GM21786 (cell line): ENCODE results near the gene BNIPL.

Experiments used
- ATAC-seq: cut with Tn5 transposase; IDR thresholded peaks from one replicate; pipeline ENCODE4 v1.9.1; 2021; ENCODE audit not compliant: unreplicated experiment

Gene BNIPL

DNA sequence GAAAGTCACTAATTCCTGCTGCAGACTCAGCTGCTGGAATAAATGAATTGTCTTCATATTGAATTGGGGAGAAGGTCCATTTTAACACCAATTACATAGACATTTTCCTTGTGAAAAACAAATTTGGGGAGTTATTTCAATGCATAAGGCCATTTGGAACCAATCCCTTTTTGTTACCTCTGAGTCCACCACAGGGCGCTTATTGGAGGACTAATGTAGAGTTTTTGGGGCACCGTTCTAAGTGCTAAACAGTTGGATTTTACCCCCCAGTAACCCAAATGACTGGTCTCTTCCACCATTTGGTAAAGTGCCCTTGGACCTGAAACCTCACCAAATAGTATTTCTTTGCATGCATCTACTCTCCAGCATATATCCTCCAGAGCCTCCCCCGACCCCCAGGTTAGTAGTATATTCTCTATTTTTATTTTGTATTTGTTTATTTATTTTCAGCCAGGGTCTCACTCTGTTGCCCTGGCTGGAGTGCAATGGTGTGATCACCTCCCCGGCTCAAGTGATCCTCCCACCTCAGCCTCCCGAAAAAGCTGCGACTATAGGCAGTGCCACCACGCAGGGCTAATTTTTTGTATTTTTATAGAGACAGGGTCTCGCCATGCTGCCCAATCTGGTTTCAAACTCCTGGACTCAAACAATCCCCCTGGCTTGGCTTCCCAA lies 26.6 kb upstream of the BNIPL start:
- ATAC-seq: no peak

DNA sequence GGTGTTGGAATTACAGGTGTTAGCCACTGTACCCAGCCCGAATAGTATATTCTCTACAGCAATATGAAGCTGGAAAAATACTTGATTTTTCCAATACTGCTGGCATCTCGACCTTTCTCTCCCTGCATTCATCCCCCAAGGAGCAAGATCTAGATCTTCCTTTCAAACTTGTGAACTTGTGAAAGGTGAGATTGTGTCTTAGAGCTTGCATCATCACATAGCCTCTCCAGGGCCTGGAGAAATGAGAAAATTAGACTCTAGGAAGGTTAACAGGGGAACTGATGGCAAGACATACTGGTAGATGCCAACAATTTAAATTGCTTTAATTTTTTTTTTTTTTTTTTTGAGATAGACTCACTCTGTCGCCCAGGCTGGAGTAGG lies 26.1 kb upstream of the BNIPL start:
- ATAC-seq: no peak

DNA sequence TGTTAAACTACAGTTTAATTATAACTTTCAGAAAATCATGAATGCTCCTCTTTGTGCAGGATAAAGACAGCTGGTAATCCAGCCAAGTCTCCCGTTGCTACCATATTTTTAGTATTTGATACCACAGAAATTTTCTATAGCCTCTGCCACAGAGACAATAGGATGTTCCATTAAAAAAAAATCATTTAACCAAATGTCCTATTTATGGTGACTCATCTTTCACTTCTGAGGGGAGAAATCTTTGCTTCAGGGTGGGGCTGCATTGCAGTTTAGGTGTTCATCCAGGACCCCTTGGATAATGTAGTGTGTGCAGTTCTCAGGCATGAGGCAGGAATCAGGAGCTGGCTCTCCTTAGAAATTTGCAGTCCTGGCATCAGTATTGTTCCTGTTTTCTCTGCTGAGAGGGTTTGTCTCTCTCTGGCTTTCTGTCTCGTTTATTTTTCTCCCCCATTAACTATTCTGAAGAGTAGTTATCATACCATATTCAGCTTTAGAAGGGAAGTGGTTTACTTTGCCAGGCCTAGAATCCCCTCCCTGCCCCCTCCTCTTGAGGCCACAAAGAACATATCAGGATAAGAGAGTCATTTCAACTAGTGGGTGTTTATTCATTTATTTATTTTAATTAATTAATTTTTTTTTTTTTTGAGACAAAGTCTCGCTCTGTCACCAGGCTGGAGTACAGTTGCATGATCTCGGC lies 25.1 kb upstream of the BNIPL start:
- no peak for ATAC-seq

DNA sequence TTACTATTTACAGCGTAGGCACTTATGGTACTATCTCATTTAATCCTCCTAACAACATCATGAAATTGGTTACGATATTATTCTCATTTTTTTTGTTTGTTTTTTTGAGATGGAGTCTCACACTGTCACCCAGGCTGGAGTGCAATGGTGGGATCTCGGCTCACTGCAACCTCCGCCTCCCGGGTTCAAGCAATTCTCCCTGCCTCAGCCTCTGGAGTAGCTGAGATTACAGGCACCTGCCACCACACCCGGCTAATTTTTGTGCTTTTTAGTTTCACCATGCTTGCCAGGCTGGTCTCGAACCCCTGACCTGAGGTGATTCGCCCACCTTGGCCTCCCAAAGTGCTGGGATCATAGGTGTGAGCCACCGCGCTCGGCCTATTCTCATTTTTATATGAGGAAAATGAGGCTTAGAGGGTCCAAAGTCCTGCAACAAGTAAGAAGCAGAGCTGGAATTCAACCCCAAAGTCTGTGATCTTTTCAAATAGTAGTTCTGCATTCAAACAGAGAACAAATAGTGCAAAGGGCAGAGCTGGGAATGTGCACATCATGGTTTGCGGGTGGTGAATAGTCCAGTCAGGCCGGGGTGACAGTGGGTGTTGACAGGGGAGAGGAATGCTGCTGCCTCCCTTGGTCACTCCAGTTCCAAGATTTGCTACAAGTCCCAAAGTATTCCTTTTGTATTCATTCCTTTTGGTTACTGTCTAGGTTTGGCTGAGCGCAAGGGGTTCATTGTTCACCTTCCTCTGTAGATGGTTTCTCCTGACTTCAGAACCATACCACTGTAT lies 23.5 kb upstream of the BNIPL start:
- ATAC-seq: no peak

DNA sequence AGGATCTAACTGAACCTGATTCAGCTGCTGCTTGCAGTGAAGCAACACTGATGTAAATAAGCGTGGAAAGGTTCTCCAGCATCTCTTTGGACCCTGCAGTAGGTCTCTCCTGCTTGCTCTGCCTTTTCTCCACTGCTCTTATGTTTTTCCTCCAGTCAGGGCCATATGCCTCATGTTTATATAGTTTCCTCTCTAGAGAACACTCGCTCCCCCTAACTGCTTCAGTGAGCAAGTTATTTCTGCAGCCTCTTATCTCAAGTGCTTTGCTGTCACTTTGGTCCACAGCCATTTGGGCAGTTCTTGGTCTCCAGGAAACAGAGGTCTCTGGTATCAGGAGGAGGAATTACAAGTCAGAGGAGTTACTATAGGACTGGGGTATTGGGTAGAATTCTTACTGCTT lies 22.9 kb upstream of the BNIPL start:
- no peak for ATAC-seq

DNA sequence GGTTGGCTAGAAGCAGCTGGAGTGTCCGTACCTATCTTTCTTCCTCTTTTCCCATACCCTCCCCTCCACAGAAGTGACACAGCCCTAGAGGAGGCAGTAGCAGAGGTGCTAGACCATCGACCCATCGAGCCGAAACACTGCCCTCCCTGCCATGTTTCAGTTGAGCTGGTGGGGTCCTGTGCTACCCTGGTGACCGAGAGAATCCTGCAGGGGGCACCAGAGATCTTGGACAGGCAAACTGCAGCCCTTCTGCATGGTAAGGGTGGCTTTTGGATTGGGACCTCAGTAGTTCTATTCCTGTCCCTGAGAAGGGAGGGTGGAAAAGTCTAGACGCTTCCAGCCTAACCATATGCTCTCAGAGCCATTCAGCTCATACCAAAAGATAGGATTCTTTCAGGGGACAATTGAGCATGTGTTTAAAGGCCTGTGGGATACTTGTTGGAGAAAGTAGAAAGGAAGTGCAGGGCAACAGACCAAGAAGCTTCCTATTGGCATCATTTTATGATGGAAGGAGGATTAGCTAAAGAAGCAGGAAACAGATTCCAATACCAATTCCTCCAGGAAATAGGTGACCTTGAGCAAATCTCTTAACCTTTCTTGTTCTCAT lies 11.7 kb upstream of the BNIPL start:
- no peak for ATAC-seq

DNA sequence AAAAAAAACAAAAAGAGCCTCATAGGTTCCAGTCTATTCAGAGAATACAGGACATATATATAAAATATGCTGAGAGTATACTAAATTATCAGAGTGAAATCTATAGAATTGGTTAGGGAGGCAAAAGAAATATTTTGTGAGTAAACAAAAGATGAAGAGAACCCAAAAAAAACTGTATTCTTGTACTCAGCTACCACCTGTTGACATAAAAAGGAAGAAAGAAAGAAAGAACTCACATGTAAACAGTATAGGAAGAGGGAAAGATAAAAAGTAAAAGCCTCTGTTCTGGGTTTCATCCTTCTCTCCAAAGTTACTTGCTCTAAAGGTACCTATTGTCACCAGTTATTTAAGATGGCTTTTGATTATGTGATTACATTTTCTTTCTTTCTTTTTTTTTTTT lies 9.9 kb upstream of the BNIPL start:
- no peak for ATAC-seq

DNA sequence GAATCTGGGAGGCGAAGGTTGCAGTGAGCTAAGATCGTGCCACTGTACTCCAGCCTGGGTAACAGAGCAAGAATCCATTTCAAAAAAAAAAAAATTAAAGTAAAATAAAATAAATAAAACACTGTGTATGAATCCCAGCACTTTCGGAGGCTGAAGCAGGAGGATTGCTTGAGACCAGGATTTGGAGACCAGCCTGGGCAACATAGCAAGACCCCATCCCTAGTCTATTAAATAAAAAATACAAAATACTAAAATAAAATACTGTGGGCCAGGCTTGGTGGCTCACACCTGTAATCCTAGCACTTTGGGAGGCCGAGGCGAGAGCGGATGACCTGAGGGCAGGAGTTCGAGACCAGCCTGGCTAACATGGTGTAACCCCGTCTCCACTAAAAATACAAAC lies 4.2 kb upstream of the BNIPL start:
- ATAC-seq: no peak

DNA sequence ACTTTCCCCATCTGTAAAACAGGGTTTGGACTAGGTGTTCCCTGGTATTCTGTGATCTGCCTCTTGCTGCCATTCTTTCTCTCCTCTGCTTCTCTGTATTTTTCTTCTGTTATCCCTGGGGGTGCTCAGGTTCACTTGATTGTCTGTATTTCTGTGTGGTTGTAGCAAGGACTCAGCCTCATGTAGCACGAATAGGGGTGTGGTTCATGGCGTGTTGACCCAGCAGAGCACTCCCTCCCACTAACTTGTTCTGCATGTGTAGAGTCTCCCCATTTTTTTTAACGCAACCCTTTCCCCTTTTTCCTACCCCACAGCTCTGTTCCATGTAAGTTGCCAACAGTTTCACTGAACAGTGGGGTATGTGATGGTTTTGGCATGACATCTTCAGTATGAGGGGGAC lies 1.2 kb upstream of the BNIPL start:
- no peak for ATAC-seq

DNA sequence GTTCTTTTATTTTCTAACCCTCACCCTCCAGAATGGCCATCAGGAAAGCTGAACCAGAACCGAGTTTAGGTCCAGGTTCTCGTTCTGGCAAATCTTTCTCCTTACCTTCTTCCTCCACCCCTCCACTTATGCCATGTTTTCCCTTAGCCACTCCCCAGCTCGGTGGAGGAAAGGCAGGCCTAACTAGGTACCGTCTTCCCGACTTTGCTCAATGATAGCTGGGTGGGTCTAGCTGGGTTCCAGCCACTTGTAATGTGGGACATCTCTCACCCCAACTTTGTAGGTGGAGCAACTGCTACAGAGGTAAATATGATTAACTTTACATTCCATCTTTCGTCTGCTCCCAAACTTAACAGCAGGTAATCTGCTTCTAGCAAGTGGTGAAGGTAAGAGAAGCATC lies 646 bp downstream of the BNIPL start:
- ATAC-seq: no peak

DNA sequence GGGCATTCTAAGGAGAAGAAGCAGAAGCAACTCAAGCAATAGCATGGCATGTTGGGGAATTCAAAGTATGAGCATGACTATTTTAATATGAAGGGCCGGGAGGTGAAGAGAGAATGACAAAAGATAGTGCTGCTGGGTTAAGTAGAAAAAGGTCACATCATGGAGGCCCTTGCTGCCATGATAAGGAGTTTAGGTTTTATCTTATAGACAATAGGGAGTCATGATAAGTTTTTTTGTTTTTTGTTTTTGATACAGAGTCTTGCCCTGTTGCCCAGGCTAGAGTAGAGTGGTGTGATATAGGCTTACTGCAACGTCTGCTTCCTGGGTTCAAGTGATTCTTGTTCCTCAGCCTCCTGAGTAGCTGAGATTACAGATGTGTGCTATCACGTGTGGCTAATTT lies 3.1 kb downstream of the BNIPL start:
- no peak for ATAC-seq

DNA sequence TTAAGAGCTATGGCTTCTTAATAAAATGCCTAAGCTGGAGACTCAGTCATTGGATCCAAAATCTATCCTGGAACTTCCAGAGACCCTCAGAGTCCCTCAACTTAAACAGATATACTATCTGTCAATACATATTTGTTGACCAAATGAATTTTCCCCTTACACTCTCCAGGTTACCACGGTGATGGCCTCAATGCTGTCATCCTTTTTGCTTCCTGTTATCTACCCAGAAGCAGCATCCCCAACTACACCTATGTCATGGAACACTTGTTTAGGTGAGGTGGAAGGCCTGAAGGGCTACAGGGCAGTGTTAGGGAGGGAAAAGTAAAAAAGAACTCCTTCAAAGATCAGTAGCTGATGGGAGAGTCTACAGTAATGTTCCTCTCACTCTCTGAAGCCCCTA lies 6.8 kb downstream of the BNIPL start:
- no peak for ATAC-seq

DNA sequence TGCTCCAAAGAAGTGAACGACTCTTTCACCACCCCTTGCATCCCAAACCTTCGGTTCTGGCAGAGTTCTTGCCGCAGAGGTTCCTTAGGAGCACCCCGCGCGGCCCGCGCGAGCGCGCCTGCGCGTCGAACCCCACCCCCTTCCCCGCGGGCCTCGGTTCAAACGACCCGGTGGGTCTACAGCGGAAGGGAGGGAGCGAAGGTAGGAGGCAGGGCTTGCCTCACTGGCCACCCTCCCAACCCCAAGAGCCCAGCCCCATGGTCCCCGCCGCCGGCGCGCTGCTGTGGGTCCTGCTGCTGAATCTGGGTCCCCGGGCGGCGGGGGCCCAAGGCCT lies 11.2 kb downstream of the BNIPL start, which contains the start of gene C1orf56:
Gene C1orf56 (plus strand): TSS at position 161 of the 334 bp plus-strand sequence. CDS start 97 bp downstream, at position 258.
- peak; percentile 38 for ATAC-seq

DNA sequence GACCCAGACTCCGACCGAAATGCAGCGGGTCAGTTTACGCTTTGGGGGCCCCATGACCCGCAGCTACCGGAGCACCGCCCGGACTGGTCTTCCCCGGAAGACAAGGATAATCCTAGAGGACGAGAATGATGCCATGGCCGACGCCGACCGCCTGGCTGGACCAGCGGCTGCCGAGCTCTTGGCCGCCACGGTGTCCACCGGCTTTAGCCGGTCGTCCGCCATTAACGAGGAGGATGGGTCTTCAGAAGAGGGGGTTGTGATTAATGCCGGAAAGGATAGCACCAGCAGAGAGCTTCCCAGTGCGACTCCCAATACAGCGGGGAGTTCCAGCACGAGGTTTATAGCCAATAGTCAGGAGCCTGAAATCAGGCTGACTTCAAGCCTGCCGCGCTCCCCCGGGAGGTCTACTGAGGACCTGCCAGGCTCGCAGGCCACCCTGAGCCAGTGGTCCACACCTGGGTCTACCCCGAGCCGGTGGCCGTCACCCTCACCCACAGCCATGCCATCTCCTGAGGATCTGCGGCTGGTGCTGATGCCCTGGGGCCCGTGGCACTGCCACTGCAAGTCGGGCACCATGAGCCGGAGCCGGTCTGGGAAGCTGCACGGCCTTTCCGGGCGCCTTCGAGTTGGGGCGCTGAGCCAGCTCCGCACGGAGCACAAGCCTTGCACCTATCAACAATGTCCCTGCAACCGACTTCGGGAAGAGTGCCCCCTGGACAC lies 11.7 kb downstream of the BNIPL start:
- peak; percentile 53 for ATAC-seq

DNA sequence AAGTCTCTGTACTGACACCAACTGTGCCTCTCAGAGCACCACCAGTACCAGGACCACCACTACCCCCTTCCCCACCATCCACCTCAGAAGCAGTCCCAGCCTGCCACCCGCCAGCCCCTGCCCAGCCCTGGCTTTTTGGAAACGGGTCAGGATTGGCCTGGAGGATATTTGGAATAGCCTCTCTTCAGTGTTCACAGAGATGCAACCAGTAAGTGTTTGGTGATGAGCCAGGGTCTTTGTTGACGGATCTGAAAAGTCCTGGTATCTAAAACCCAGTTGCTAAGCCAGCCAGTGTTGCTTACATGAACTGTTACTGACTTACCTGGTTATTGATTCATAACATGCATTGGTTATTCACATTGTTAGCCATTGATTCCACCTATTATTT lies 12.3 kb downstream of the BNIPL start:
- ATAC-seq: no peak

DNA sequence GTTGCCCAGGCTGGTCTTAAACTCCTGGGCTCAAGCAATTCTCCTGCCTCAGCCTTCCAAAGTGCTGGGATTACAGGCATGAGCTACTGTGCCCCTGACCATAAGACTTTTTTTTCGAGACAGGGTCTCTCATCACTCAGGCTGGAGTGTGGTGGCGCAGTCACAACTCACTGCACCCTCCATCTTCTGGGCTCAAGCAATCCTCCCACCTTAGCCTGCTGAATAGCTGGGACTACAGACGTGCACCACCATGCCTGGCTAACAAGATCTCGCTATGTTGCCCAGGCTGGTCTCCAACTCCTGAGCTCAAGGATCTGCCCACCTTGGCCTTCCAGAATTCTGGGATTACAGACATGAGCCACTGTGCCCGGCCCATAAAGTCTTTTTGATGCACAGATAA lies 13.1 kb downstream of the BNIPL start:
- no peak for ATAC-seq

DNA sequence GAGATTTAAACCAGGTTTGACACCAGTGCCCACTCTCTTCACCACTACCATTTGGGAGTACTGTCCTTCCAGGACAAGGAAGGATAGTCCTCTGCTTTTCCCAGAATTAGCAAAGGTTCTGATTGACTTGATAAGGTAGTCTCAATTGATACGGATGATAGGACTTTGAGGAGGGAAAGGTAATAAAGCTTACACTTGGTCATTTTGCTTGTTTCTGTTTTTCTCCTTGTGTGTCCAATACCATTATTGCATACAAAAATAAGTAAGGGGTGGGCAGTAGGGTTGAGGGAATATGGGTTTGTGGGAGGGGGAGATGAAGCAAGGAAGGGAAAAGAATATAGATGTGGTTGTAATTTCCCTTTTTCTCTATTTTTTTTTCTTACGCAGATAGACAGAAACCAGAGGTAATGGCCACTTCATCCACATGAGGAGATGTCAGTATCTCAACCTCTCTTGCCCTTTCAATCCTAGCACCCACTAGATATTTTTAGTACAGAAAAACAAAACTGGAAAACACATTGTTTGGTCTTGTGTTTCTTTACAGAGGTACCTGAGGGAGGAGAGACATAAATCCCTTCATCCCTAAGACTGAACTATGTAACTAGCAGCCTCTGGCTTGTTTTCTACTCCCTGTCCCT lies 13.8 kb downstream of the BNIPL start:
- no peak for ATAC-seq

DNA sequence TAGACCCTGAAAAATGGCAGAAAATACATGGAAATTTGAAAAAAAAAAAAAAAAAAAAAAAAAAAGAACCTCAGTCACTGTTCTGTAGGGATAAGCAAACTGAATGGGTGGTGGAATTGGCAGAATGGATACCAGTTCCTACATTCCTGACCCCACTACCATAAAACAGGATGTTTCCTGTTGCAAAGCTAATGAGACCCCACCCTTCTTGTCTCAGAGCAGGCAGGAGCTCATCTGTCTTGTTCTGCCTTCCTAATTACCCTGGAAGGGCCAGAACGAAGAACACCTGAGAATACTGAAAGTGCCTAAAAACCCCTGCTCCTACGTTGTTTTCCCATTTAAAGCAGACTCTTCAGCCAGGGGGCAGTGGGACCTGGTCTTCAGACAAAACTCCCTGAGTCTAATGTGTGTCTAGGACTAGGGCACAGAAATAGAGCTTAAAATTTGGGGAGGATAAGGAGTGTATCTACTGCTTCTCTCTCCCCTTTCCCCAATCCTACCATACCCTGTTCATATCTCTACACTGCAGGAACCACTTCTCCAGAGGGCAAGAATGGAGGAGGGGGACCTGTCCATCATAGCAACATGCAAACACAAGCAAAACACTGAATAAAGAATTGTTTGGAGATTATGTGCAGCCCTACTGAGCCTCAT lies 15.1 kb downstream of the BNIPL start:
- no peak for ATAC-seq

DNA sequence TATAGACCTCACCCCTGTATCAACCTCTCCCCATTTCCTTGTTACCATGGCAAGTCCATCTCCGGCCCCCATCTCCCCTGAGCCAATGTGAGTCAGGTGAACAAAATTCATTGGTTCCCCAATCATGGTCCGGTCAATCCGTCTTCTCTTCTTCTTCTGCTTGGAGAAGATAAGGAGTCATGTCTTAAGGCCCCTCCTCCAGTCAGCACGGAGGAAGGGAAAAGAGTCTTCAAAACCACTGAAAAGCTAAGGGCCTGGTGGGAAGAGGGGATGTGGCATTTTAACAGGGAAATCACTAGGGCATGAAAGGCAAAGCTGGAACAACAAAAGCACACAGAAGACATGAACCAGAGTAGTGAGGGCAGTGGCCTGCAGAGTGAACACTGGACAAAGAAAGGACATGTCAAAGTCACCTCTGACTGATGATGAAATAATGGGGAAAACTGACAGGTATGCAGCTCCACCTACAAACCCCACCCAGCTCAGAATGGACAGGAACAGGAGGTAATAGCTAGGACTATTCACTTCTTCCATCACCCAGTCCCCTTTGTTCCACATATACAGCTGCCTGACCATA lies 18.7 kb downstream of the BNIPL start:
- ATAC-seq: no peak

DNA sequence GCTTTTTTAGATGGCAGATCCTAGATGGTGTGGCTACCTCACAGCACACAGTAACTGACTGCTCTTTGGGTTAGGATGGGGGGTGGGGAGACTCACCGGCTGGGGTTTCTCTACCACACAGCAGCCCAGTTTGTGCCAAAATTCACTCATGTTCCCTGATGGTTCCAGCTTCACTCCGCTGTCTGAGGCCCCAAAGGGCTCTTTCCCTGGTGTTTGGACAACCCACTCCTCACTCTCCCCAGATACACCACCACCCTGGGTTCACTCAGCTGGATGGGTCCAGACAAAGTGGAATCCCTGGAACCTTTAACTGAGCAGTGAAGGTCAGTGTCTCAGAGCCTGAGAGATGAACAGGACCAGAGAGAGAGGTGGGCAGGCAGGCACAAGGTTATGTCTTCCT lies 19.2 kb downstream of the BNIPL start:
- ATAC-seq: no peak
